Right lobe of liver (tissue), 5 donors: Measurements from ENCODE around the gene EFCAB7. TPM values are rescaled to one million over a fixed set of nuclear protein-coding genes. Genes with fewer than 3 reads are reported as not detected.

Experiments
- small RNA-seq, 2 experiments: library from RNA; depleted of rRNA; stranded (forward); fragments of <200 nt; gene quantifications; one replicate each; pipeline ENCODE3, GENCODE V24; 2016
- total RNA-seq, 6 experiments: library from RNA; depleted of rRNA in 2 of 6; stranded (reverse); fragments of >200 nt in 2 of 6; fragmentation: NEBNext Ultra II Directional in 3 of 6; extraction: Animal tissue kit (Norgen Biotek cat#: 25700) in 3 of 6; gene quantifications; one replicate each; pipeline versions ENCODE4 v1.1.0 to v1.2.4, GENCODE V29; 2016 to 2023
- donor health status: DM: no; HTN: no; CAD: no.
- donor health status: DM: no; HTN: no; CAD: no.
- donor health status: DM: no; HTN: yes; CAD: no.
- donor health status: DM: no; HTN: yes; CAD: no.

EFCAB7 gene
- total RNA-seq, 6 experiments from 2014 or later = 0.84 to 3.2 (median 2.3) TPM

Small RNA genes within 50 kb of the gene (small RNA-seq; reads per million reads assigned to genes)
- 0 reads per million in 2 experiments for gene RF02105
- gene RF02106 = 0 reads per million in 2 experiments
- gene RF02107 = 0 reads per million in 2 experiments
- gene RF02108 = 0 reads per million in 2 experiments
- 0 reads per million in 2 experiments for gene RF02109
- gene RF02110 = 0 reads per million in 2 experiments
- 0 reads per million in 2 experiments for gene RN7SL488P
- gene RNU7-123P = 0 reads per million in 2 experiments

Other genes starting within 250 kb of the EFCAB7 start
- gene FOXD3, start 201.0 kb upstream of the EFCAB7 start, total RNA-seq = under 1 TPM in 1 of 6 experiments, not detected in 5; 0.12 TPM
- 1 to 10 TPM; 5.5 to 7.7 (median 6.1) TPM for gene ALG6, start 155.9 kb upstream of the EFCAB7 start, total RNA-seq
- 10 to 100 TPM in 1 of 6 experiments, 1 to 10 TPM in 5; 4.3 to 10.7 (median 7.0) TPM for gene ITGB3BP, start 300 bp upstream of the EFCAB7 start, total RNA-seq
- 100 to 1,000 TPM; 127 to 220 (median 157) TPM for gene PGM1, start 69.9 kb downstream of the EFCAB7 start, total RNA-seq